Trophoblast cell (in vitro differentiated cells and primary cell): Measurements from ENCODE around the gene TRIM8.

ENCODE experiments used
- DNase-seq, 2 donors: peaks; one replicate each; pipeline ENCODE4 v3.0.0-alpha.2; 2016
- H2AFZ ChIP-seq: 2 replicates; pipeline ENCODE4 v1.6.1; 2013; ENCODE audit warnings: low read length, moderate library complexity, mild to moderate bottlenecking; ENCODE audit not compliant: insufficient read depth, poor library complexity
- H2AK5ac ChIP-seq: 2 replicates; pipeline ENCODE4 v1.6.1; 2013; ENCODE audit warnings: mild to moderate bottlenecking, low read length
- H2BK120ac ChIP-seq: 2 replicates; pipeline ENCODE4 v1.6.1; 2013; ENCODE audit warnings: low read length, mild to moderate bottlenecking, moderate library complexity; ENCODE audit not compliant: insufficient read depth, poor library complexity
- H2BK12ac ChIP-seq: 2 replicates; pipeline ENCODE4 v1.6.1; 2013; ENCODE audit warnings: mild to moderate bottlenecking, low read length, moderate library complexity
- H2BK5ac ChIP-seq: 2 replicates; pipeline ENCODE4 v1.6.1; 2013; ENCODE audit warnings: low read length, low read depth, moderate library complexity, mild to moderate bottlenecking; ENCODE audit not compliant: poor library complexity
- H3K14ac ChIP-seq: 2 replicates; pipeline ENCODE4 v1.6.1; 2013; ENCODE audit warnings: mild to moderate bottlenecking, low read length
- H3K18ac ChIP-seq: 2 replicates; pipeline ENCODE4 v1.6.1; 2013; ENCODE audit warnings: mild to moderate bottlenecking, low read length
- H3K23ac ChIP-seq: 2 replicates; pipeline ENCODE4 v1.6.1; 2013; ENCODE audit warnings: low read length
- H3K27ac ChIP-seq: 2 replicates; pipeline ENCODE4 v1.5.1; 2013; ENCODE audit warnings: low read depth, mild to moderate bottlenecking, inconsistent platforms, low read length, moderate library complexity
- H3K27me3 ChIP-seq: 2 replicates; pipeline ENCODE4 v1.6.1; 2013; ENCODE audit warnings: inconsistent platforms, mild to moderate bottlenecking, low read length, moderate library complexity; ENCODE audit not compliant: insufficient read depth
- H3K36me3 ChIP-seq, 2 experiments: 1 replicate in 1 of 2; 2 replicates in 1 of 2; pipeline ENCODE4 v1.6.1; 2013; ENCODE audit warnings: low read length in 2 of 2, mild to moderate bottlenecking in 2 of 2, moderate library complexity in 1 of 2; ENCODE audit not compliant: insufficient read depth in 2 of 2, control insufficient read depth in 1 of 2
- H3K4ac ChIP-seq: 2 replicates; pipeline ENCODE4 v1.6.1; 2013; ENCODE audit warnings: low read depth, mild to moderate bottlenecking, low read length, moderate library complexity
- H3K4me1 ChIP-seq, 2 experiments: 1 replicate in 1 of 2; 2 replicates in 1 of 2; pipeline ENCODE4 v1.6.1; 2013; ENCODE audit warnings: low read length in 2 of 2, mild to moderate bottlenecking in 2 of 2, moderate library complexity in 1 of 2; ENCODE audit not compliant: insufficient read depth in 2 of 2, control insufficient read depth in 1 of 2
- H3K4me2 ChIP-seq: 2 replicates; pipeline ENCODE4 v1.6.1; 2013; ENCODE audit warnings: inconsistent platforms, mild to moderate bottlenecking, low read length, moderate library complexity
- H3K4me3 ChIP-seq: 2 replicates; pipeline ENCODE4 v1.5.1; 2013; ENCODE audit warnings: mild to moderate bottlenecking, low read depth, low read length, inconsistent platforms
- H3K79me1 ChIP-seq: one replicate; pipeline ENCODE4 v1.6.1; 2013; ENCODE audit warnings: low read length
- H3K79me2 ChIP-seq: 2 replicates; pipeline ENCODE4 v1.6.1; 2013; ENCODE audit warnings: low read length, mild to moderate bottlenecking; ENCODE audit not compliant: control insufficient read depth, insufficient read depth, poor library complexity
- H3K9ac ChIP-seq: 2 replicates; pipeline ENCODE4 v1.6.1; 2013; ENCODE audit warnings: mild to moderate bottlenecking, low read length
- H3K9me3 ChIP-seq: 2 replicates; pipeline ENCODE4 v1.6.1; 2013; ENCODE audit warnings: low read depth, mild to moderate bottlenecking, control low read depth, inconsistent platforms, low read length; ENCODE audit not compliant: insufficient read depth
- H4K12ac ChIP-seq: 2 replicates; pipeline ENCODE4 v1.6.1; 2013; ENCODE audit warnings: low read depth, mild to moderate bottlenecking, low read length, moderate library complexity
- H4K8ac ChIP-seq: 2 replicates; pipeline ENCODE4 v1.6.1; 2013; ENCODE audit warnings: low read depth, mild to moderate bottlenecking, low read length, moderate library complexity
- H4K91ac ChIP-seq: one replicate; pipeline ENCODE4 v1.6.1; 2013; ENCODE audit warnings: low read depth, mild to moderate bottlenecking, low read length, moderate library complexity
- WGBS: extraction: QIAGEN DNeasy Blood & Tissue Kit; methylation state at CpG from one replicate; pipeline ENCODE4 v1.1.7; 2013; ENCODE audit warnings: missing lambda C conversion rate; ENCODE audit not compliant: insufficient read length, insufficient coverage; ENCODE audit errors: extremely low coverage; 5-methylcytosine and 5-hydroxymethylcytosine counted together

TRIM8 gene

DNA sequence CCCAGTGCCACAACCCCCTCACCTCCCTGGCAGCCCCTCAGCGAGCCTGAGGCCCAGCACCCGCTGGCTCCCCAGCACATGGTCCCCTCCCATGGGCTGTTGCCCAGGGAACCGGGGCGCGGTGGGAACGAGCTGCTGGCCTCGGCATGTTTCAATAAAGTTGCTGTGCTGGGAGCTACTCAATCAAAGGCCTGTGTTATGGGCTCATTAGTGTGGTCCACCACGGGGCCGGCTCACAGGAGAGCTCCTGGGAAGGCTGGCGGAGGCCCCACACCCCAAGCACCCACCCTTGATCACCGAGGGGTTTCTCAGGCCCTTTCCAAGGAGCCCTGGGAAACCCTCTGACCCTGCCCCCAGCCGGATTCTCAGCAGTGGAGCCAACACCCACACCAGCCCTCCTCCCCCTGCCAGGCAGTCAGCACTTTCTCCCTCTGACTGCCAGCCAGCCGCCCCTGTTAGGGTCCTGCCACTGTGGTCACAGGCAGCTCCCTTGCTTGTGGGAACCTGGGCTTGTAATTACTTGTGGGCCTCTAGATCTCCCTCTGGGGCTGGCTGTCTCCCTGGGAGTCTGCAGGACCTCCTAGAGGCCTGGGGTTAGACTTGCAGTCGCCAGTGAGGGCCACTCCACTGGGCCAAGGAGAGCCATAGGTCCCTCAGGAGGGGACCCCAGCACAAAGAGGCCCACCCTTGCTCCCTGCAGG lies 24.8 kb upstream of the TRIM8 start:
- Histone ChIP-seq H2BK120ac (no peak overlapping the region), H3K14ac (no peak overlapping the region), H3K4ac (no peak overlapping the region), H3K79me1 (peaks cover 9% of the 10 kb centered on the region), H4K8ac (no peak overlapping the region), H4K12ac (no peak overlapping the region), H2BK5ac (peak overlapping the region; percentile 32), H3K79me2 (peaks cover 3% of the 10 kb centered on the region), H2AFZ (no peak overlapping the region), H3K27me3 (no peaks in the 10 kb centered on the region), H3K4me1 (peaks cover 17 to 30% of the 10 kb centered on the region in 2 experiments), H3K4me3 (no peak overlapping the region), H3K9me3 (no peaks in the 10 kb centered on the region), H3K4me2 (no peak overlapping the region), H2AK5ac (no peak overlapping the region), H3K23ac (no peak overlapping the region), H3K18ac (no peak overlapping the region), H3K36me3 (peaks cover 31 to 45% of the 10 kb centered on the region in 2 experiments), H4K91ac (peak overlapping the region; percentile 50), H3K27ac (no peak overlapping the region), H3K9ac (no peak overlapping the region), H2BK12ac (no peak overlapping the region)
- DNase-seq, result no peak
- WGBS, result no CpG with 5 or more reads among the region's 14 CpGs

DNA sequence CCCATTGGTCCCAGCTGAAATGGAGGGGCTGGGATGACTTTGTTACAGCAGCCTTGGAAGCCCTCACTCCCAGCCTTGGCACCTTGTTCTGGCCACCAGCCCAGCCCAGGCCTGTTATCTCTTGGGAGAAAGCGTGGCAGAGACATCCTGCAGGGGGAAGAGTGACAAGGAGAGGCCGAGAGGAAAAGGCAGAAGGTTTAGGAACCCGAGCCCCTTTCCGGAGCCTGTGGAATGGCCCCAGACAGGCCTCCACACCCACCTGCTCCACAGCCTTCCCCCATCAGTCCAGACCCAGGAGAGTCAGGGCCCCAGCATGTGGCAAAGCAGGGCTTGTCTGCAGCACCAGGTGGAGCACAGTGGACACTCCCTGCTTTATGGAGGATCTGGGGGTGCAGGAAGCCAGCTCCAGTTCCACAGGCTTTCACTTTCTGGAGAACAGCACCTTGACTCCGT lies 24.1 kb upstream of the TRIM8 start:
- no peak overlapping the region for H3K4ac ChIP-seq
- no peaks in the 10 kb centered on the region for H3K27me3 ChIP-seq
- no peak overlapping the region for H3K4me3 ChIP-seq
- DNase-seq, result no peak
- H3K4me1 ChIP-seq, result peaks cover 23 to 32% of the 10 kb centered on the region in 2 experiments
- H3K14ac ChIP-seq, result no peak overlapping the region
- H3K4me2 ChIP-seq, result no peak overlapping the region
- H2BK5ac ChIP-seq, result no peak overlapping the region
- H3K9ac ChIP-seq, result no peak overlapping the region
- no CpG with 5 or more reads among the region's 5 CpGs for WGBS
- no peak overlapping the region for H3K18ac ChIP-seq
- H3K9me3 ChIP-seq, result peaks cover 3% of the 10 kb centered on the region
- H4K8ac ChIP-seq, result no peak overlapping the region
- H3K79me1 ChIP-seq, result peaks cover 14% of the 10 kb centered on the region
- H2BK120ac ChIP-seq, result no peak overlapping the region
- no peak overlapping the region for H2BK12ac ChIP-seq
- H2AK5ac ChIP-seq, result no peak overlapping the region
- H3K79me2 ChIP-seq, result peaks cover 3% of the 10 kb centered on the region
- H2AFZ ChIP-seq, result no peak overlapping the region
- no peak overlapping the region for H3K27ac ChIP-seq
- H4K12ac ChIP-seq, result no peak overlapping the region
- no peak overlapping the region for H3K23ac ChIP-seq
- H3K36me3 ChIP-seq, result peaks cover 34 to 42% of the 10 kb centered on the region in 2 experiments
- peak overlapping the region; percentile 72 for H4K91ac ChIP-seq

GRCh38 chr10:102620591-102621442 lies 23.5 kb upstream of the TRIM8 start:
- peak overlapping the region; percentile 3 for H4K8ac ChIP-seq
- no peak overlapping the region for H3K23ac ChIP-seq
- H3K27me3 ChIP-seq, result no peaks in the 10 kb centered on the region
- H2BK120ac ChIP-seq, result peak overlapping the region; percentile 23
- peak overlapping the region; percentile 20 for H2BK5ac ChIP-seq
- H4K91ac ChIP-seq, result peak overlapping the region; percentile 72
- peaks cover 34 to 36% of the 10 kb centered on the region in 2 experiments for H3K36me3 ChIP-seq
- no peak overlapping the region for H3K9ac ChIP-seq
- H2AK5ac ChIP-seq, result no peak overlapping the region
- H3K4ac ChIP-seq, result no peak overlapping the region
- H2AFZ ChIP-seq, result no peak overlapping the region
- no peak overlapping the region for H3K4me3 ChIP-seq
- H4K12ac ChIP-seq, result no peak overlapping the region
- H3K79me2 ChIP-seq, result peaks cover 3% of the 10 kb centered on the region
- peaks cover 29 to 38% of the 10 kb centered on the region in 2 experiments for H3K4me1 ChIP-seq
- no peak for DNase-seq
- H3K27ac ChIP-seq, result peak overlapping the region; percentile 63
- peak overlapping the region; percentile 16 for H3K18ac ChIP-seq
- peaks cover 5% of the 10 kb centered on the region for H3K9me3 ChIP-seq
- no CpG with 5 or more reads among the region's 15 CpGs for WGBS
- H2BK12ac ChIP-seq, result peak overlapping the region; percentile 21
- H3K4me2 ChIP-seq, result no peak overlapping the region
- peak overlapping the region; percentile 65 for H3K14ac ChIP-seq
- H3K79me1 ChIP-seq, result peaks cover 19% of the 10 kb centered on the region

DNA sequence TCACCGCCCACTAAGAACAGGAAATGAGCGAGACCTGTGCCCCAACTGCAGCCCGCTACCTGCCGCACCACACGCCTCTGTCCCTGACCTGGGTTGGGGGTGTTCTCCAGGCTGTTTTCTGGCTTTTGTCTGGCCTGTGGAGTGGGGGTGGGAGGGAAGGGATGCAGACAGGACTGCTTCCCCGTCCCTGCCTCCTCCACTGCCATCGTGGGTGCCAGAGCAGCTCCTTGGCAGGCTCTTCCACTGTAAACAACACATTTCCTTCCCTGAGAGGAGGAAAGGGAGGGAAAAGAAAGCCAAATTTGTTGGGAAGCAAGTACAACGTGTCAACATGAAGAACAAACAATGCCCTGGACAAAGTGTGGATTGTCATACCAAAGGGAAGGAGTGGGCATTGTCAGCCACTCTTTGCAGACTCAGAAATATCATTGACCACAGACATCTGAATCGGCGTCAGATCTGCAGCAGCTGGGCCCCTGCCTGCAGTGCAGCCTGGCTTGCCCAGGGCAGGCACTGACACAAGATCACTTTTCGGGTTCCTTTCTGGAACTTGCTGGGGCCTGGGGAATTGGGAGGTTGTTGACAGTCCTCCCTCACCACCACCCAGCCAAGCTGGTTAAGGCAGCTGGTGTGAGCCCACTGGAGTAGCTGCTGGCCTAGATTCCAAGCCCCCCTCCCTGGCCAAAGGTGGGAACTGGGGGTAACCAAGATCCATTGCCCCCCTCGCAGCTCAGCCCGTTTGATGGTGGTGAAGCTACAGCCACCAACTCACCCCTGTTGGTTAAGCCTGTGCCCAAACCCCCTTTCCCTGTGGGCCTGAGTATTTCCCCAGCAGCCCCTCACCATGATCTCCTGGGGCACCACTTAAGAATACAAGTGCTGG lies 22.6 kb upstream of the TRIM8 start:
- Histone ChIP-seq H3K79me2 (peaks cover 3% of the 10 kb centered on the region), H4K91ac (peak overlapping the region; percentile 88), H4K8ac (peak overlapping the region; percentile 36), H2AFZ (no peak overlapping the region), H2BK120ac (peak overlapping the region; percentile 65), H3K9ac (no peak overlapping the region), H3K9me3 (peaks cover 5% of the 10 kb centered on the region), H3K18ac (no peak overlapping the region), H3K27me3 (no peaks in the 10 kb centered on the region), H3K4me2 (no peak overlapping the region), H3K14ac (peak overlapping the region; percentile 80), H3K27ac (peak overlapping the region; percentile 63), H2BK5ac (peak overlapping the region; percentile 62), H3K79me1 (peaks cover 21% of the 10 kb centered on the region), H3K36me3 (peaks cover 27 to 28% of the 10 kb centered on the region in 2 experiments), H3K4me1 (peaks cover 30 to 38% of the 10 kb centered on the region in 2 experiments), H3K4ac (peak overlapping the region; percentile 16), H2AK5ac (peak overlapping the region; percentile 60), H2BK12ac (peak overlapping the region; percentile 42), H3K4me3 (no peak overlapping the region), H3K23ac (no peak overlapping the region), H4K12ac (no peak overlapping the region)
- no CpG with 5 or more reads among the region's 13 CpGs for WGBS
- DNase-seq, result no peak
